Tibial nerve (tissue), 4 donors: Measurements from ENCODE around the gene ZRANB1.

ENCODE experiments used
- EP300 ChIP-seq, 2 donors: sonication (generic); formaldehyde crosslinking; IDR thresholded peaks; one replicate each; pipeline ENCODE4 v1.6.1; 2017; ENCODE audit warnings: antibody characterized with exemption in 2 of 2, mild to moderate bottlenecking in 1 of 2
- POLR2A ChIP-seq, 2 donors: fragments of 450-650 bp; IDR thresholded peaks; one replicate each; pipeline ENCODE4 v1.6.1; 2017; ENCODE audit warnings: antibody characterized with exemption in 2 of 2, mild to moderate bottlenecking in 2 of 2, moderate library complexity in 2 of 2
- TF ChIP-seq, protein P1 (sequence below), 5 experiments: fragments of 200-600 bp in 3 of 5; fragments of 450-650 bp in 2 of 5; sonication (generic) in 3 of 5; IDR thresholded peaks; one replicate each; pipeline ENCODE4 v1.5.1; 2016 to 2019; ENCODE audit warnings: antibody characterized with exemption in 5 of 5, mild to moderate bottlenecking in 3 of 5, moderate library complexity in 2 of 5

DNA sequence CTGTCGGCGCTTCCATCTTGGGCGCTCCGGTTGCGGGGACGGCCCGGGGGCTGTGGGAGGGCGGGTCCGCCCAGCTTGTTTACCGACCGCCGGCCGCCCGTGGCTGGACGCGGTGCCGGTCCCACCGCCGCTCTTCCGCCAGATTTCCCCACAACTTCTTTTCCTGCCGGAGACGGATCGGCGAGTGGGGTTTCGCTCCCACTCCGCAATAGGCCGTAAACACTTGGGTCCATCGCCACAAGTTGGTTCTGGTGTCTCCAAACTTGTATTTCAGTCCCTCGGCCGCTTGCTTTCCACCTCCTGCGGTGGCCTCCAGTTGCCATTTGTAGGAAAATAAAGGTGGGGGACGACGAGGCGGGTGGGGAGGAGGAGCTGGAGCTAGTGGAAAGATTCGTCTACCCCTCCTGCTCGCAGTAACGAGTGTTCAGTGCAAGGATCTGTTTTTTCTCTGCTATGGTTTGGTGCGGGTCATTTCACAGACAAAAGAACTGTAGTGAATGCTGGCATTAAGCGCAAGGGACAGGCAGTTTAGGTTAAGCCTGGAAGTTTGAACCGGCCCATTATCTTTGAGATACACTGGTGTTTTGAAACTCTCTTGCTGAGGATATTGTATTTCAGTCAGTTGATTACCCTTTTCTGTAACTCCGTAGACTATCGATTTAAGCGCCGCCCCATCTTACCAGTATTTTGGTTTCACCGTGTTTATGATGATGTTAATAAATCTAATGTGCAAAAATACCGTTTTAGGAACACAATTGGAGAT, 24.3 kb upstream of the ZRANB1 start:
- TF ChIP-seq, protein P1, sequence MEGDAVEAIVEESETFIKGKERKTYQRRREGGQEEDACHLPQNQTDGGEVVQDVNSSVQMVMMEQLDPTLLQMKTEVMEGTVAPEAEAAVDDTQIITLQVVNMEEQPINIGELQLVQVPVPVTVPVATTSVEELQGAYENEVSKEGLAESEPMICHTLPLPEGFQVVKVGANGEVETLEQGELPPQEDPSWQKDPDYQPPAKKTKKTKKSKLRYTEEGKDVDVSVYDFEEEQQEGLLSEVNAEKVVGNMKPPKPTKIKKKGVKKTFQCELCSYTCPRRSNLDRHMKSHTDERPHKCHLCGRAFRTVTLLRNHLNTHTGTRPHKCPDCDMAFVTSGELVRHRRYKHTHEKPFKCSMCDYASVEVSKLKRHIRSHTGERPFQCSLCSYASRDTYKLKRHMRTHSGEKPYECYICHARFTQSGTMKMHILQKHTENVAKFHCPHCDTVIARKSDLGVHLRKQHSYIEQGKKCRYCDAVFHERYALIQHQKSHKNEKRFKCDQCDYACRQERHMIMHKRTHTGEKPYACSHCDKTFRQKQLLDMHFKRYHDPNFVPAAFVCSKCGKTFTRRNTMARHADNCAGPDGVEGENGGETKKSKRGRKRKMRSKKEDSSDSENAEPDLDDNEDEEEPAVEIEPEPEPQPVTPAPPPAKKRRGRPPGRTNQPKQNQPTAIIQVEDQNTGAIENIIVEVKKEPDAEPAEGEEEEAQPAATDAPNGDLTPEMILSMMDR (IDR thresholded peaks at IDR 0.05) = no peak
- TF ChIP-seq POLR2A (IDR thresholded peaks at IDR 0.05) (peak in 1 of 2 donors; percentile 39), EP300 (IDR thresholded peaks at IDR 0.05) (peak in 1 of 2 donors; percentile 60)
